Heart left ventricle (tissue), 13 donors: ENCODE data around the gene MINK1.

Source experiments
- CTCF ChIP-seq, 12 donors: fragments of 200-600 bp; sonication (generic) in 4 of 12; IDR thresholded peaks; one replicate each; pipeline versions ENCODE4 v1.5.0 to v1.8.0; 2018 to 2022; ENCODE audit warnings: antibody characterized with exemption in 12 of 12, mild to moderate bottlenecking in 5 of 12
- POLR2A ChIP-seq, 2 donors: fragments of 450-650 bp; IDR thresholded peaks; one replicate each; pipeline ENCODE4 v1.6.1; 2017; ENCODE audit warnings: antibody characterized with exemption in 2 of 2, mild to moderate bottlenecking in 2 of 2, moderate library complexity in 2 of 2
- donor health status: ischemic (EF 13 %, LVEDD 7.1; RV severe dilation, severe dysfunction).
- donor health status: DM: no; HTN: yes; CAD: no.
- donor health status: DM: no; HTN: no; CAD: no.
- donor health status: ischemic (EF 25% LVEDD 6.9; RV normal size, moderate dysfunction).
- donor health status: ischemic (EF 25% LVEDD 5.7; RV mildly dilated, moderate dysfunction).
- donor health status: ischemic (EF 35%, LVEDD 5.7; RV mildly dilated, moderate dysfunction).
- donor health status: nonischemic (EF 11% LVEDD 7.7; RV severe dilation, severe dysfunction).
- donor health status: DM: yes; HTN: yes; CAD: no.
- donor health status: PGD.
- donor health status: ischemic (EF 29% LVEDD 5.4; RV normal size, mild dysfunction).
- donor health status: nonischemic (EF 23%, LVEDD 6.1; RV moderate dilation, normal function).

- TF ChIP-seq CTCF (IDR thresholded peaks at IDR 0.05), result no peak
- TF ChIP-seq POLR2A (IDR thresholded peaks at IDR 0.05), result no peak
These were observed 23.3 kb downstream of the MINK1 start for GRCh38 chr17:4856271-4856936.
